GM21723 (cell line): ENCODE data around the gene CAMK2N1.

Experiments used
- ATAC-seq: cut with Tn5 transposase; IDR thresholded peaks from one replicate; pipeline ENCODE4 v1.9.1; 2021; ENCODE audit warnings: mild to moderate bottlenecking, moderate library complexity; ENCODE audit not compliant: unreplicated experiment

The CAMK2N1 gene

GRCh38 chr1:20446796-20447195, 39.2 kb downstream of the CAMK2N1 start:
- no peak for ATAC-seq

GRCh38 chr1:20445956-20446355, 40.1 kb downstream of the CAMK2N1 start:
- ATAC-seq: no peak

GRCh38 chr1:20443703-20444586, 42.1 kb downstream of the CAMK2N1 start:
- no peak for ATAC-seq

GRCh38 chr1:20442920-20443625, 42.9 kb downstream of the CAMK2N1 start:
- no peak for ATAC-seq

GRCh38 chr1:20440785-20441200, 45.2 kb downstream of the CAMK2N1 start:
- no peak for ATAC-seq

- ATAC-seq: no peak
Observed at GRCh38 chr1:20439282-20439681, 46.7 kb downstream of the CAMK2N1 start.

- no peak for ATAC-seq
Observed at GRCh38 chr1:20437640-20438039, 48.4 kb downstream of the CAMK2N1 start.

GRCh38 chr1:20432891-20433290, 53.1 kb downstream of the CAMK2N1 start:
- no peak for ATAC-seq
